HUES48 (cell line): ENCODE results near the gene OR2A14.

Source experiments
- H3K27ac ChIP-seq: one replicate; pipeline ENCODE4 v1.7.0; 2013; ENCODE audit warnings: low read depth, low read length, inconsistent platforms
- H3K27me3 ChIP-seq: 2 replicates; pipeline ENCODE4 v1.6.1; 2013; ENCODE audit warnings: mild to moderate bottlenecking, low read length; ENCODE audit not compliant: control insufficient read depth, insufficient read depth
- H3K36me3 ChIP-seq: 2 replicates; pipeline ENCODE4 v1.6.1; 2013; ENCODE audit warnings: low read length; ENCODE audit not compliant: control insufficient read depth, insufficient read depth
- H3K4me1 ChIP-seq: 2 replicates; pipeline ENCODE4 v1.6.1; 2013; ENCODE audit warnings: mild to moderate bottlenecking, low read length; ENCODE audit not compliant: control insufficient read depth, insufficient read depth
- H3K4me3 ChIP-seq: 2 replicates; pipeline ENCODE4 v1.5.1; 2013; ENCODE audit warnings: mild to moderate bottlenecking, low read depth, low read length
- H3K9ac ChIP-seq: 2 replicates; pipeline ENCODE4 v1.6.1; 2013; ENCODE audit warnings: mild to moderate bottlenecking, low read depth, low read length, moderate library complexity
- H3K9me3 ChIP-seq: 2 replicates; pipeline ENCODE4 v1.6.1; 2013; ENCODE audit warnings: low read length; ENCODE audit not compliant: control insufficient read depth, insufficient read depth

The OR2A14 gene

GRCh38 chr7:144122876-144123275 is at the start of gene OR2A14:
Gene OR2A14 (plus strand): TSS chr7:144123176. CDS start chr7:144129113, 5,937 bp downstream.
- Histone ChIP-seq H3K9me3 (no peaks in the 10 kb centered on the region), H3K4me3 (no peak within 1 kb of the TSS), H3K4me1 (no peaks in the 10 kb centered on the region), H3K27me3 (no peaks in the 10 kb centered on the region), H3K9ac (no peak within 1 kb of the TSS), H3K36me3 (no peaks in the 10 kb centered on the region), H3K27ac (no peak within 1 kb of the TSS)

GRCh38 chr7:144074374-144074773 is 48.6 kb upstream of the OR2A14 start:
- no peak overlapping the region for H3K27ac ChIP-seq
- H3K9me3 ChIP-seq: no peaks in the 10 kb centered on the region
- H3K4me1 ChIP-seq: no peaks in the 10 kb centered on the region
- no peak overlapping the region for H3K9ac ChIP-seq
- H3K36me3 ChIP-seq: no peaks in the 10 kb centered on the region
- H3K27me3 ChIP-seq: no peaks in the 10 kb centered on the region
- no peak overlapping the region for H3K4me3 ChIP-seq

- Histone ChIP-seq H3K9me3 (peaks cover 3% of the 10 kb centered on the region; the same call in 1 of the 2 replicates), H3K27ac (no peak within 1 kb of the TSS), H3K27me3 (no peaks in the 10 kb centered on the region), H3K36me3 (no peaks in the 10 kb centered on the region), H3K4me1 (no peaks in the 10 kb centered on the region), H3K9ac (no peak within 1 kb of the TSS), H3K4me3 (no peak within 1 kb of the TSS)
Observed at GRCh38 chr7:144085978-144086377, 37.0 kb upstream of the OR2A14 start, which contains the start of gene OR2A12. Gene OR2A12 (plus strand): TSS chr7:144086278. CDS start chr7:144095108, 8,830 bp downstream.

- no peaks in the 10 kb centered on the region for H3K27me3 ChIP-seq
Observed at GRCh38 chr7:144086730-144087129, 36.2 kb upstream of the OR2A14 start.

GRCh38 chr7:144087230-144087629 is 35.7 kb upstream of the OR2A14 start:
- Histone ChIP-seq H3K27ac (no peak overlapping the region), H3K9me3 (peaks cover 3% of the 10 kb centered on the region; the same call in 1 of the 2 replicates), H3K4me3 (no peak overlapping the region), H3K4me1 (no peaks in the 10 kb centered on the region), H3K27me3 (no peaks in the 10 kb centered on the region), H3K36me3 (no peaks in the 10 kb centered on the region), H3K9ac (no peak overlapping the region)

More at GRCh38 chr7:144086730-144087129, 36.2 kb upstream of the OR2A14 start:
- Histone ChIP-seq H3K4me3 (no peak overlapping the region), H3K36me3 (no peaks in the 10 kb centered on the region), H3K9ac (no peak overlapping the region), H3K9me3 (peaks cover 3% of the 10 kb centered on the region; the same call in 1 of the 2 replicates), H3K27ac (no peak overlapping the region), H3K4me1 (no peaks in the 10 kb centered on the region)

- Histone ChIP-seq H3K27me3 (no peaks in the 10 kb centered on the region), H3K9me3 (peaks cover 3% of the 10 kb centered on the region; the same call in 1 of the 2 replicates), H3K4me3 (no peak overlapping the region), H3K27ac (no peak overlapping the region), H3K4me1 (no peaks in the 10 kb centered on the region), H3K9ac (no peak overlapping the region), H3K36me3 (no peaks in the 10 kb centered on the region)
Observed at GRCh38 chr7:144090667-144091066, 32.3 kb upstream of the OR2A14 start.

GRCh38 chr7:144098776-144099175 is 24.2 kb upstream of the OR2A14 start:
- no peak overlapping the region for H3K27ac ChIP-seq
- H3K27me3 ChIP-seq: no peaks in the 10 kb centered on the region
- no peaks in the 10 kb centered on the region for H3K36me3 ChIP-seq
- no peaks in the 10 kb centered on the region for H3K9me3 ChIP-seq
- no peak overlapping the region for H3K4me3 ChIP-seq
- H3K4me1 ChIP-seq: no peaks in the 10 kb centered on the region
- no peak overlapping the region for H3K9ac ChIP-seq

GRCh38 chr7:144100607-144101006 is 22.4 kb upstream of the OR2A14 start:
- Histone ChIP-seq H3K9ac (no peak overlapping the region), H3K27me3 (no peaks in the 10 kb centered on the region), H3K27ac (no peak overlapping the region), H3K4me1 (no peaks in the 10 kb centered on the region), H3K4me3 (no peak overlapping the region), H3K36me3 (no peaks in the 10 kb centered on the region), H3K9me3 (no peaks in the 10 kb centered on the region)

- no peaks in the 10 kb centered on the region for H3K27me3 ChIP-seq
- no peak overlapping the region for H3K4me3 ChIP-seq
- H3K4me1 ChIP-seq: no peaks in the 10 kb centered on the region
- no peak overlapping the region for H3K9ac ChIP-seq
- no peaks in the 10 kb centered on the region for H3K36me3 ChIP-seq
- no peak overlapping the region for H3K27ac ChIP-seq
- no peaks in the 10 kb centered on the region for H3K9me3 ChIP-seq
Observed at GRCh38 chr7:144102041-144102440, 20.9 kb upstream of the OR2A14 start.

GRCh38 chr7:144105211-144105610 is 17.8 kb upstream of the OR2A14 start:
- H3K9ac ChIP-seq: no peak overlapping the region
- no peaks in the 10 kb centered on the region for H3K4me1 ChIP-seq
- no peaks in the 10 kb centered on the region for H3K36me3 ChIP-seq
- H3K27ac ChIP-seq: no peak overlapping the region
- no peak overlapping the region for H3K4me3 ChIP-seq
- H3K9me3 ChIP-seq: no peaks in the 10 kb centered on the region
- H3K27me3 ChIP-seq: no peaks in the 10 kb centered on the region

- Histone ChIP-seq H3K9ac (no peak within 1 kb of the TSS), H3K4me3 (no peak within 1 kb of the TSS), H3K4me1 (no peaks in the 10 kb centered on the region), H3K27me3 (no peaks in the 10 kb centered on the region), H3K36me3 (no peaks in the 10 kb centered on the region), H3K9me3 (no peaks in the 10 kb centered on the region), H3K27ac (no peak within 1 kb of the TSS)
Observed at GRCh38 chr7:144109283-144109682, 13.7 kb upstream of the OR2A14 start, which contains the start of gene OR2A2. Gene OR2A2 (plus strand): TSS chr7:144109583. CDS start chr7:144109583, 0 bp downstream.
